ENCODE results near the gene CACNB1.

CACNB1 gene
- long read RNA-seq = 0 reads

DNA sequence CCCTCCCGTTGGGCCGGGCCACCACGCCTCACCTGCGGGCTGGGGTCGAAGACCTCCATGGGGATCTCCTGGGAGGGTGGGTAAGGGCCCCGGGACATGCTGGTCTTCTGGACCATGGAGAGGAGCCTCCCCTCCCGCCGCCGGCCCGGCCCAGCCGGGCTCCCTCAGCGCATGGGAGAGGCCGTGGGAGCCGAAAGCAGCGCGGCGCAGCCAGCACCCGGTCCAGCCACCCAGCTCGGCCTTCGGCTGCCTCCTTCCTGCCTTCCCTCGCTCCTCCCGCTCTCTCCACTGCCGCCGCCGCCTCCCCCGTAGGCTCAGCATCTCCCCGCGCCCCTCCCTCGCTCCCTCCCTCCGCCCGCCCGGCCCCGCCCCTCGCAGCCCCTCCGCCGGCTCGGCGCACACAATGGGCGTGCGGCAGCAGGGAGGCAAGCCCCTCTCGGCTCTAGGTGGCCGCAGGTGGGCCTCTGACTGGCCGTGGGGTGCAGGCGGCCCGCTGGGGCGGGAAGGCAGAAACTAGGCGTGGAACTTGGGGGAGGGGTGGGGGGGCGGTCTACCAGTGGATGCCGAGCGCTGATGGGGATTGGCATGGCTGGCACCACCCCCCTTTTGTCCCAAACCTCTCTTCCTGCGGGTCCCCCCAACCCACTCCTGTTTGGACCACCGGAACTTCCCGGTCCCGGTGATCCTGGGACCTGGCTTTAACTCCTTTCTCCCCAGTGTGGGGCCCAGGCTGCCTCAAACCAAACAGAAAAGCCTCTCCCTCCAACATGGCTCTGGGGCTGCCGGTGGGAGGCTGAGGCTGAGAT is at the start of gene CACNB1:
CACNB1 (minus strand) TSS at position 290 of the 806 bp plus-strand sequence; CDS start at position 116, 174 bp downstream.
- TF ChIP-seq POLR2AphosphoS5 (IDR thresholded peaks at IDR 0.05; ENCODE audit: low read depth) = no peak
- TF ChIP-seq, protein P1, sequence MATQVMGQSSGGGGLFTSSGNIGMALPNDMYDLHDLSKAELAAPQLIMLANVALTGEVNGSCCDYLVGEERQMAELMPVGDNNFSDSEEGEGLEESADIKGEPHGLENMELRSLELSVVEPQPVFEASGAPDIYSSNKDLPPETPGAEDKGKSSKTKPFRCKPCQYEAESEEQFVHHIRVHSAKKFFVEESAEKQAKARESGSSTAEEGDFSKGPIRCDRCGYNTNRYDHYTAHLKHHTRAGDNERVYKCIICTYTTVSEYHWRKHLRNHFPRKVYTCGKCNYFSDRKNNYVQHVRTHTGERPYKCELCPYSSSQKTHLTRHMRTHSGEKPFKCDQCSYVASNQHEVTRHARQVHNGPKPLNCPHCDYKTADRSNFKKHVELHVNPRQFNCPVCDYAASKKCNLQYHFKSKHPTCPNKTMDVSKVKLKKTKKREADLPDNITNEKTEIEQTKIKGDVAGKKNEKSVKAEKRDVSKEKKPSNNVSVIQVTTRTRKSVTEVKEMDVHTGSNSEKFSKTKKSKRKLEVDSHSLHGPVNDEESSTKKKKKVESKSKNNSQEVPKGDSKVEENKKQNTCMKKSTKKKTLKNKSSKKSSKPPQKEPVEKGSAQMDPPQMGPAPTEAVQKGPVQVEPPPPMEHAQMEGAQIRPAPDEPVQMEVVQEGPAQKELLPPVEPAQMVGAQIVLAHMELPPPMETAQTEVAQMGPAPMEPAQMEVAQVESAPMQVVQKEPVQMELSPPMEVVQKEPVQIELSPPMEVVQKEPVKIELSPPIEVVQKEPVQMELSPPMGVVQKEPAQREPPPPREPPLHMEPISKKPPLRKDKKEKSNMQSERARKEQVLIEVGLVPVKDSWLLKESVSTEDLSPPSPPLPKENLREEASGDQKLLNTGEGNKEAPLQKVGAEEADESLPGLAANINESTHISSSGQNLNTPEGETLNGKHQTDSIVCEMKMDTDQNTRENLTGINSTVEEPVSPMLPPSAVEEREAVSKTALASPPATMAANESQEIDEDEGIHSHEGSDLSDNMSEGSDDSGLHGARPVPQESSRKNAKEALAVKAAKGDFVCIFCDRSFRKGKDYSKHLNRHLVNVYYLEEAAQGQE (IDR thresholded peaks at IDR 0.05; ENCODE audit: insufficient replicate concordance, low read depth) = no peak
- TF ChIP-seq GABPA (IDR thresholded peaks at IDR 0.05; ENCODE audit: low read depth) = no peak
- TF ChIP-seq, protein P2, sequence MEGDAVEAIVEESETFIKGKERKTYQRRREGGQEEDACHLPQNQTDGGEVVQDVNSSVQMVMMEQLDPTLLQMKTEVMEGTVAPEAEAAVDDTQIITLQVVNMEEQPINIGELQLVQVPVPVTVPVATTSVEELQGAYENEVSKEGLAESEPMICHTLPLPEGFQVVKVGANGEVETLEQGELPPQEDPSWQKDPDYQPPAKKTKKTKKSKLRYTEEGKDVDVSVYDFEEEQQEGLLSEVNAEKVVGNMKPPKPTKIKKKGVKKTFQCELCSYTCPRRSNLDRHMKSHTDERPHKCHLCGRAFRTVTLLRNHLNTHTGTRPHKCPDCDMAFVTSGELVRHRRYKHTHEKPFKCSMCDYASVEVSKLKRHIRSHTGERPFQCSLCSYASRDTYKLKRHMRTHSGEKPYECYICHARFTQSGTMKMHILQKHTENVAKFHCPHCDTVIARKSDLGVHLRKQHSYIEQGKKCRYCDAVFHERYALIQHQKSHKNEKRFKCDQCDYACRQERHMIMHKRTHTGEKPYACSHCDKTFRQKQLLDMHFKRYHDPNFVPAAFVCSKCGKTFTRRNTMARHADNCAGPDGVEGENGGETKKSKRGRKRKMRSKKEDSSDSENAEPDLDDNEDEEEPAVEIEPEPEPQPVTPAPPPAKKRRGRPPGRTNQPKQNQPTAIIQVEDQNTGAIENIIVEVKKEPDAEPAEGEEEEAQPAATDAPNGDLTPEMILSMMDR (IDR thresholded peaks at IDR 0.05; ENCODE audit: insufficient read depth, low read length) = no peak
- no peak for TF ChIP-seq SPI1 (IDR thresholded peaks at IDR 0.05; ENCODE audit: borderline replicate concordance, low read depth)
- no peak for DNase-seq (ENCODE audit: low read depth in 1 of 2, low spot score in 1 of 2)
- H3K4me3 ChIP-seq (replicated peaks; ENCODE audit: insufficient read depth, low read length) = peak within 1 kb of the TSS; percentile 26
- H3K27ac ChIP-seq (replicated peaks) = no peak within 1 kb of the TSS
- peaks cover 19% of the 10 kb centered on the region for H3K27me3 ChIP-seq (ENCODE audit: insufficient read depth, poor library complexity, severe bottlenecking)

DNA sequence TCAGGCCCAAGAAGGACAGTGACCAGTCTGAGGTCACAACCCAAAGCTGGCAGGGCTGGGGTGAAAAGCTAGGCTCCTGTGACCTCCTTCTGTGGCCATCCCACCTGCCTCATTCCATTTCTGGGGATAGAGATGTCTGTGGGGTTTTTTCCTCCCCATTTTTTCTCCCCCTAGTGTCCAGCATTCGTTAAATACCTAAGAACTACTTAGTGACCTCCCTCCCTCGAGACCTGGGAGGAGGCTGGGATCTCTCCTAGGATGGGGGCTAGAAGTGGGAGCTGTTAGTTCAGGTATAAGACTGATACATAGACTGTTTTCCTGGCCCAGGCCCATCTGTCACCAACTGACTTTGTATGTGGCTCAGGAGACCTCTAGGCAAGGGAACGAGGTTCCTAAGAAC is 48.8 kb upstream of the CACNB1 start:
- TF ChIP-seq, protein P2 (IDR thresholded peaks at IDR 0.05; ENCODE audit: insufficient read depth, low read length) = no peak
- TF ChIP-seq SPI1 (IDR thresholded peaks at IDR 0.05; ENCODE audit: borderline replicate concordance, low read depth) (no peak), GABPA (IDR thresholded peaks at IDR 0.05; ENCODE audit: low read depth) (no peak), POLR2AphosphoS5 (IDR thresholded peaks at IDR 0.05; ENCODE audit: low read depth) (no peak)
- TF ChIP-seq, protein P1 (IDR thresholded peaks at IDR 0.05; ENCODE audit: insufficient replicate concordance, low read depth) = no peak
- no peaks in the 10 kb centered on the region for H3K27me3 ChIP-seq (ENCODE audit: insufficient read depth, poor library complexity, severe bottlenecking)
- DNase-seq (ENCODE audit: low read depth in 1 of 2, low spot score in 1 of 2) = no peak
- no peak overlapping the region for H3K27ac ChIP-seq (replicated peaks)
- H3K4me3 ChIP-seq (replicated peaks; ENCODE audit: insufficient read depth, low read length) = no peak overlapping the region

DNA sequence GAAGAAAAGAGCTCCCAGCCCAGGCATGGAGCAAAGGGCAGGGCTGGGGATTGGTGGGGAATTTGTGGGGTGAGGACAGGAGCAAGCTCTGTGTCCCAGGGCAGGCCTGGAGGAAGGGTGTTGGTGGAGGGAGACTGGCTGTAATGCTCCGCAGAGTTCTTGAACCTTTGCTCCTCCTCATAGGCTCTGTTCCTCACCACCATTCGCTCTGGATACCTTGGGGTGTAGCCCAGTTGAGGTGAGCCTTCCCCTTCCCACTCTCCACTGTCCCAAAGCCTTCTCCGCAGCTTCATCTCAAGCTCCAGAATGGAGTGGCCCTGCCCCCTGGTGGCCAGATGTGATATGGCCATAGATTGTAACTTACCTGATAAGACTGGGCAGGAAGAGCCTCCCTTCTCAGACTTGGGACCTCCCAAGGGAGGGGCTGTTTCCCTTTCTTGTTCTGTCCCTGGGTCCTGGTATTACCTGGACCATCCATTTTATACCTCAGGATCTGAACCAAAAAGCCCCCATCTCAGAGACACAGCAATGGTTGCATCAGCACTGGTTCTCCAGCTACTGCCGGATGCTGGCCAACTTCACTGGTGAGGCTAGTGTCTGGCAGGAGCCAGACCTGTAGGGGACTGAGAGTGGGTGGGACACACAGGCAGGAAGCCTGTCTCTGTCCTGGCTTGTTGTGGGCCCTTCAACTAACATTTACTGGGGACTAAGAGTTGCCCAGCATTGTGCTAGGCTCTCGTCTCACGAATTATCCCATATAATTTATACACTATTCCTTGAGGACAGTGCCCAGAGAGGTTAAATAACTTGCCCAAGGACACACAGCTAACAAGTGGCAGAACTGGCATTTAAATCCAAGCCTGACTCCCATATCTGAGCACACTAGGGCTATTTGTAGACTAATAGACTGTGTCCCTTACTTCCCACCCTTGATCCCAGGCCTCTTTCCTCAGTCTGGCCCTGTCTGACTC is 47.4 kb upstream of the CACNB1 start:
- no peak overlapping the region for H3K4me3 ChIP-seq (replicated peaks; ENCODE audit: insufficient read depth, low read length)
- H3K27me3 ChIP-seq (ENCODE audit: insufficient read depth, poor library complexity, severe bottlenecking) = no peaks in the 10 kb centered on the region
- DNase-seq (ENCODE audit: low read depth in 1 of 2, low spot score in 1 of 2) = peak in 1 of 2 experiments; percentile 85
- no peak overlapping the region for H3K27ac ChIP-seq (replicated peaks)
- TF ChIP-seq, protein P2 (IDR thresholded peaks at IDR 0.05; ENCODE audit: insufficient read depth, low read length) = peak; percentile 87
- no peak for TF ChIP-seq SPI1 (IDR thresholded peaks at IDR 0.05; ENCODE audit: borderline replicate concordance, low read depth)

Data from HL-60 (cell line).